GM18951 (cell line): ENCODE measurements around the gene VWA8.

Experiments used
- POLR2A ChIP-seq: IDR thresholded peaks from 4 replicates; pipeline ENCODE4 v1.6.1; 2011; ENCODE audit warnings: mild to moderate bottlenecking; ENCODE audit not compliant: insufficient read length, insufficient read depth; ENCODE audit errors: extremely low read depth
- in situ Hi-C: fragments of 300-500 bp; cut with MboI; formaldehyde crosslinking; loops from one replicate; pipeline ENCODE4 v1.12.0; 2022; ENCODE audit warnings: low sequenced_read_pairs, mixed read lengths, inconsistent platforms; ENCODE audit not compliant: unreplicated experiment

VWA8 gene

GRCh38 chr13:41533266-41534052, 427.4 kb downstream of the VWA8 start:
- in situ Hi-C loops = no loop called here
- TF ChIP-seq POLR2A = no peak

GRCh38 chr13:41528021-41528420, 432.9 kb downstream of the VWA8 start:
- TF ChIP-seq POLR2A = no peak
- in situ Hi-C loops = no loop called here

DNA sequence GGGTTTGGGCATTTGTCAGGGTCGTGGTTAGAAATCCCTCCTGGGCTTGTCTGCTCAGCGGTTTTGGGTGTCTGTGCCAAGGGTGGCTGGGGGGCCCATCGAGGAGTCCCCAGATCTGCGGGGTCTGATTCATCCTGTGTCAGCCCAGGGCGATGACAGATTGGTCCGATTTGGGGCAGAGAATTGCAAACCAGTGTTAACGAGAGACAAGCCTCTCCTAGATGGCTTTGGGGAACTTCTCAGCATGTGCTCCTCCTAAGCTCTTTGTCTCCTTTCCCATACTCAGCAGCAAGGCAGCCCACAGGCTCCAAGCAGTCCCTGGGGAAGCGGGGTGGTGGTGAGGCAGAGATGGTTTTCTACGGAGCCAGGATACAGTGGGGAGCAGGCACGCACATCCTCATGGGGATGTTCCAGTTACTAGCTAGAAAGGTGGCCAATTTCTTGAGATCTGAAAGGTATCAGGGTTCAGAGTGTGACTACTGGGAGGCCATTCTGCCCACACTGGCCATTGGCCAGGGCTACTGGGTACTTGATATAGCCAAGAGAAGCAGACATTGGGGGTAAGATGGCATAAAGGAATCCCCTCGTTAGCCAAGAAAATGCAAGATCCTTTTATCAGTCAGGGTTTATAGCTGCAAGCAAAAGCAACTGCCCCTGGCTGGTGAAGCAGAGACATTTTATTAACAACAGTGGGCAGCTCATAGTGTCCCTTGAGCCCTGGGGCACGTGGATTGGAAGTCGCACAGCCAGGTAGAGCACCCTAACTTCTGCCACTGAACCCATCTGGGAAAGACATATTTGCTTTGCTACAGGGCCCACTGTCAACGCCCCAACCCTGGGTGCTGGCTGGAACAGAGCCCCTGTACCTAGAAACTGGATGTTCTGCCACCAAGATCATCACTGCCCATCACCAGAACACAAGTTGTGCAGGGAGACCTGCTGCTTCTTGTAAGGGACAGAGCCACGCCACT, 440.0 kb downstream of the VWA8 start:
- no peak for TF ChIP-seq POLR2A
- in situ Hi-C loops = no loop called here

GRCh38 chr13:41520016-41520659, 440.8 kb downstream of the VWA8 start:
- in situ Hi-C loops = no loop called here
- TF ChIP-seq POLR2A = no peak
